Loucy (cell line): ENCODE measurements around the gene IQSEC1.

ENCODE experiments used
- H2AFZ ChIP-seq: fragments of 200-600 bp; sonication (generic); 2 replicates; pipeline ENCODE4 v1.6.0; 2016; ENCODE audit warnings: antibody characterized with exemption, mild to moderate bottlenecking, low read length, moderate library complexity
- H3F3A ChIP-seq: fragments of 200-600 bp; 2 replicates; pipeline ENCODE4 v1.6.0; 2016; ENCODE audit warnings: antibody characterized with exemption, low read depth, mild to moderate bottlenecking
- H3K27me3 ChIP-seq: fragments of 200-600 bp; sonication (generic); 2 replicates; pipeline ENCODE4 v1.6.1; 2014; ENCODE audit warnings: low read length, mild to moderate bottlenecking; ENCODE audit not compliant: insufficient read depth, poor library complexity, severe bottlenecking
- H3K36me3 ChIP-seq: fragments of 200-600 bp; sonication (generic); 2 replicates; pipeline ENCODE4 v1.6.1; 2016; ENCODE audit warnings: low read length; ENCODE audit not compliant: insufficient read depth
- H3K4me1 ChIP-seq: fragments of 200-600 bp; sonication (generic); 2 replicates; pipeline ENCODE4 v1.5.1; 2014; ENCODE audit warnings: low read length, mild to moderate bottlenecking; ENCODE audit not compliant: insufficient read depth, poor library complexity, severe bottlenecking
- H3K4me2 ChIP-seq: fragments of 200-600 bp; sonication (generic); 2 replicates; pipeline ENCODE4 v1.6.0; 2014; ENCODE audit warnings: antibody characterized with exemption, low read length, low read depth, mild to moderate bottlenecking; ENCODE audit not compliant: poor library complexity, severe bottlenecking
- H3K4me3 ChIP-seq: fragments of 200-600 bp; sonication (generic); 2 replicates; pipeline ENCODE4 v1.5.1; 2014; ENCODE audit warnings: low read length, mild to moderate bottlenecking, mixed read lengths; ENCODE audit not compliant: poor library complexity, severe bottlenecking
- H3K79me2 ChIP-seq: fragments of 200-600 bp; sonication (generic); 2 replicates; pipeline ENCODE4 v1.6.1; 2014; ENCODE audit warnings: low read length; ENCODE audit not compliant: insufficient read depth
- H3K9ac ChIP-seq: fragments of 200-600 bp; sonication (generic); 2 replicates; pipeline ENCODE4 v1.6.0; 2014; ENCODE audit warnings: mild to moderate bottlenecking, low read depth, low read length, moderate library complexity; ENCODE audit not compliant: poor library complexity, severe bottlenecking
- H3K9me2 ChIP-seq: fragments of 200-600 bp; sonication (generic); replicated peaks from 2 replicates; pipeline ENCODE4 v1.6.1; 2016; ENCODE audit warnings: low read depth, low read length, mixed read lengths
- H3K9me3 ChIP-seq: fragments of 200-600 bp; sonication (generic); 2 replicates; pipeline ENCODE4 v1.6.1; 2014; ENCODE audit warnings: mild to moderate bottlenecking, antibody characterized with exemption, low read length, low read depth; ENCODE audit not compliant: insufficient read depth
- H4K20me1 ChIP-seq: fragments of 200-600 bp; sonication (generic); 2 replicates; pipeline ENCODE4 v1.6.0; 2014; ENCODE audit warnings: antibody characterized with exemption, low read length, mild to moderate bottlenecking; ENCODE audit not compliant: insufficient read depth, poor library complexity, severe bottlenecking
- EZH2phosphoT487 ChIP-seq: fragments of 200-600 bp; IDR thresholded peaks from 2 replicates; pipeline ENCODE4 v1.6.1; 2018; ENCODE audit warnings: antibody characterized with exemption, mild to moderate bottlenecking, moderate library complexity, borderline replicate concordance
- TF ChIP-seq, protein P1 (sequence below): fragments of 200-600 bp; sonication (generic); conservative IDR thresholded peaks from 2 replicates; pipeline ENCODE4 v1.5.1; 2014; ENCODE audit warnings: mild to moderate bottlenecking, antibody characterized with exemption, low read length

IQSEC1 gene

DNA sequence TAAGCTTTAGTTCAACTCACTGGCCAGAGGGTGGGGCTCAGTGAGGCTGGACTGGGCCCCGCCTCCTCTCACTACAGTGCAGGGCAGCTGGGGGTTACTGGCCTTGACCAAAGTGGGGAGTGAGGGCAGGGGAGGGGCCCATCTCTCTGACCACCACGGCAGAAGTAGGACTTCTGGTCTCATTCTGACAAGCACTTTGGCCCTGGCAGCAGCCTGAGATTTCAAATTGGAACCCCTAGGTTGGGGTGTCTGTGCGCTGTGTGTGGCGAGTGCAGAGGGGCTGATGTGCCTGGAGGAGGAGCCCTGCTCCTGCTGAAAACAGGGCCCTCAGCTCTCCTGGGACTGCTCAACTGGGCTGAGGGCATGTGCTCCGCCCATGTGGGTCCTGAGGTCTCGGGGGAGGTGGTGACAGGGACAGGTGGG lies 171.6 kb downstream of the IQSEC1 start:
- Histone ChIP-seq H3K36me3 (peaks cover 46% of the 10 kb centered on the region; the same call in 1 of the 2 replicates), H3K9ac (peak overlapping the region; percentile 34), H3K27me3 (no peaks in the 10 kb centered on the region), H3K79me2 (no peaks in the 10 kb centered on the region), H3K4me3 (no peak overlapping the region), H4K20me1 (no peaks in the 10 kb centered on the region), H3F3A (peaks cover 3% of the 10 kb centered on the region; the same call in 1 of the 2 replicates), H3K9me3 (no peaks in the 10 kb centered on the region), H3K9me2 (no peaks in the 10 kb centered on the region), H3K4me2 (peak overlapping the region; percentile 14), H2AFZ (no peak overlapping the region), H3K4me1 (peaks cover 50% of the 10 kb centered on the region)
- TF ChIP-seq EZH2phosphoT487 = no peak
- TF ChIP-seq, protein P1, sequence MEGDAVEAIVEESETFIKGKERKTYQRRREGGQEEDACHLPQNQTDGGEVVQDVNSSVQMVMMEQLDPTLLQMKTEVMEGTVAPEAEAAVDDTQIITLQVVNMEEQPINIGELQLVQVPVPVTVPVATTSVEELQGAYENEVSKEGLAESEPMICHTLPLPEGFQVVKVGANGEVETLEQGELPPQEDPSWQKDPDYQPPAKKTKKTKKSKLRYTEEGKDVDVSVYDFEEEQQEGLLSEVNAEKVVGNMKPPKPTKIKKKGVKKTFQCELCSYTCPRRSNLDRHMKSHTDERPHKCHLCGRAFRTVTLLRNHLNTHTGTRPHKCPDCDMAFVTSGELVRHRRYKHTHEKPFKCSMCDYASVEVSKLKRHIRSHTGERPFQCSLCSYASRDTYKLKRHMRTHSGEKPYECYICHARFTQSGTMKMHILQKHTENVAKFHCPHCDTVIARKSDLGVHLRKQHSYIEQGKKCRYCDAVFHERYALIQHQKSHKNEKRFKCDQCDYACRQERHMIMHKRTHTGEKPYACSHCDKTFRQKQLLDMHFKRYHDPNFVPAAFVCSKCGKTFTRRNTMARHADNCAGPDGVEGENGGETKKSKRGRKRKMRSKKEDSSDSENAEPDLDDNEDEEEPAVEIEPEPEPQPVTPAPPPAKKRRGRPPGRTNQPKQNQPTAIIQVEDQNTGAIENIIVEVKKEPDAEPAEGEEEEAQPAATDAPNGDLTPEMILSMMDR = peak; percentile 54

DNA sequence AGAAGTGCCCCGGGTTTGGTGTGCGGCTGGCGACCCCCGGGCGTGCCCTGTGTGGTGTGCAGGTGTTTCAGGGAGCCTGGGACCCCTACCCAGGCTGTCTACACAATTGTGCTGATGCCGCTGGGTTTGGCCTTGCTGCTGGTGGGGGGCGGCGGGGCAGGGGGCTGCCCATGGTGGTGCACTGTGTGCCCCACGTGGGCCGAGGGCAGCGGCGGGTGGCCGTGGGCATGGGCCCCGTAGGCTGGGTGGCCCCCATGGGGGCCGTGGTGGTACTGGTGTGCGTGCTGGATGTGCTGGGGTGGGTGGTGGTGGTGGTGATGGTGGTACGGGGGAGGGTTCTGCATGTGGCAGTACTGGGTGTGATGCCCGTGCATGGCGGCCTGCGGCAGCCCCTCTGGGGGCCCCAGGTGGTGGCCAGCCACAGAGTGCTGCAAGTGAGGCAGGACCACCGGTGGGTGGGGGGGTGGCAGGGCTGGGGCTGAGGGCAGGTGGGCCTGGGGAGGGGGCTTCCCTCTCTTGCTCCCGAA lies 172.3 kb downstream of the IQSEC1 start:
- no peaks in the 10 kb centered on the region for H4K20me1 ChIP-seq
- peaks cover 56% of the 10 kb centered on the region for H3K4me1 ChIP-seq
- H3F3A ChIP-seq = peaks cover 3% of the 10 kb centered on the region; the same call in 1 of the 2 replicates
- H3K9me3 ChIP-seq = no peaks in the 10 kb centered on the region
- no peak overlapping the region for H2AFZ ChIP-seq
- no peaks in the 10 kb centered on the region for H3K27me3 ChIP-seq
- peaks cover 39% of the 10 kb centered on the region; the same call in 1 of the 2 replicates for H3K36me3 ChIP-seq
- no peak for TF ChIP-seq EZH2phosphoT487
- TF ChIP-seq, protein P1 = no peak
- no peak overlapping the region for H3K9ac ChIP-seq
- H3K9me2 ChIP-seq = no peaks in the 10 kb centered on the region
- H3K4me2 ChIP-seq = no peak overlapping the region
- H3K4me3 ChIP-seq = no peak overlapping the region
- H3K79me2 ChIP-seq = no peaks in the 10 kb centered on the region

DNA sequence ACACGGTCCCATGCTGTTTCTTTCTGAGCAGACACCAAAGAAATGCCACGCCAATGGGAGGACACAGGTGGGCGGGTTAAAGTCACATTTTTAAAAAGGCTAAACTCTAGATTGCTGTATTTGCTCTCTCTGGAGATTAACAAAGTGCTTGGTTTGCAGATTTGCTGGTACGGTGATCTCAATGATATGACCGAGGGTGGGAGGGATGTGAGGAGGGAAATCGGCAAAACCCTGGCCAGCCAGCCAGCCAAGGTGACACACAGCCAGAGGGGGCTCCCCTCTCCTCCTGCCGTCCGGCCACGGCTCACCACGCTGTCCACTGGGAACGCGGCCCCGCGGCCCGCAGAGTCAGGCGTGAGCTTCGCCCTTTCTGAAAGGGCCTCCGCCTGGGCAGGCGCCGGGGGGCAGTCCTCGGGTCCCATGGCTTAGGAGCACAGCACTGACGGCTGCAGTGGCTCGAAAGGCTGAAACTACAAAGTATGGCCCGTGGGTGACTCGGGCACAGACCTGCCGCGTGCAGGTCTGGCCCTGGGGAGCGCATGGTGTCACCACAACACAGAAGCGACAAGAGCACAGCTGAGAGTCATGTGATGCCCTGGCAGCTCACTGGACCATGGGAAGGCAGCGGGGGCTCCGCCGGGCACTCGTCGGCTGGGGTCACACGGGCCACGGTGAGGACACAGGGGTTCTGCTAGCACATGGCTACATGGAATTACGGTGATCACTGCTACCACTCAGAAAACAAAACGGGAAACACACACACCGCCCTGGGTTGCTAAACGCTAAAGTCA lies 174.1 kb downstream of the IQSEC1 start:
- Histone ChIP-seq H3K9ac (no peak overlapping the region), H3K4me1 (peaks cover 62% of the 10 kb centered on the region), H3K4me3 (no peak overlapping the region), H3F3A (peaks cover 3% of the 10 kb centered on the region; the same call in 1 of the 2 replicates), H3K36me3 (peaks cover 22% of the 10 kb centered on the region; the same call in 1 of the 2 replicates), H2AFZ (no peak overlapping the region), H3K4me2 (no peak overlapping the region), H3K79me2 (no peaks in the 10 kb centered on the region), H3K27me3 (no peaks in the 10 kb centered on the region), H3K9me3 (no peaks in the 10 kb centered on the region), H4K20me1 (no peaks in the 10 kb centered on the region), H3K9me2 (no peaks in the 10 kb centered on the region)
- no peak for TF ChIP-seq EZH2phosphoT487
- TF ChIP-seq, protein P1 = no peak
